GM12878 (cell line): Measurements from ENCODE around the gene GAP43. TPM values are rescaled to one million over a fixed set of nuclear protein-coding genes. Genes with fewer than 3 reads are reported as not detected.

Source experiments
- ATAC-seq: fragments of 200-7000 bp; cut with Tn5 transposase; 3 replicates; pipeline ENCODE4 v1.9.1; 2020; ENCODE audit warnings: mild to moderate bottlenecking, moderate library complexity
- BruUV-seq: library from RNA; stranded (reverse); fragments of 400-500 nt; replicated peaks from 2 replicates; lab custom pipeline; 2021; lab: Mats Ljungman, UMichigan
- CTCF ChIA-PET: fragments of 300-600 bp; sonication (Branson Sonifier 250); formaldehyde crosslinking; extraction: SDS; loops from one replicate; lab custom pipeline; 2021; ENCODE audit warnings: inconsistent platforms; lab: Yijun Ruan, JAX
- POLR2A ChIA-PET: fragments of 350-600 bp; formaldehyde crosslinking; extraction: SDS; loops from one replicate; lab custom pipeline; 2021; ENCODE audit warnings: inconsistent platforms; lab: Charles Lee
- RAD21 ChIA-PET: fragments of 300-600 bp; sonication (Branson Sonifier 250); formaldehyde crosslinking; loops from one replicate; lab custom pipeline; 2023; ENCODE audit warnings: antibody characterized with exemption; ENCODE audit not compliant: unreplicated experiment; lab: Charles Lee
- SMC1A ChIA-PET: fragments of 300-600 bp; sonication (Branson Sonifier 250); formaldehyde crosslinking; loops from one replicate; lab custom pipeline; 2023; ENCODE audit not compliant: unreplicated experiment, uncharacterized antibody; lab: Charles Lee
- DNase-seq: peaks from one replicate; pipeline ENCODE4 v3.0.0-alpha.2; 2011; ENCODE audit warnings: low read depth, low spot score
- FAIRE-seq: peaks from 3 replicates; lab custom pipeline; 2011; peaks lifted over from hg19 to GRCh38; lab: Jason Lieb, UNC
- H2AFZ ChIP-seq: 2 replicates; pipeline ENCODE4 v1.6.0; 2011; ENCODE audit warnings: low read depth, low read length, control low read depth; ENCODE audit not compliant: control insufficient read depth
- H3K27ac ChIP-seq: 2 replicates; pipeline ENCODE4 v1.5.1; 2011; ENCODE audit warnings: control low read depth; ENCODE audit not compliant: control insufficient read depth, insufficient read depth
- H3K27me3 ChIP-seq, 2 experiments: replicated peaks in 1 of 2; 2 replicates each; pipeline versions ENCODE4 v1.6.0 to v1.6.1; 2011; ENCODE audit warnings: low read length in 1 of 2; ENCODE audit not compliant: control insufficient read depth in 2 of 2, insufficient read depth in 2 of 2
- H3K36me3 ChIP-seq, 2 experiments: 2 replicates each; pipeline ENCODE4 v1.5.1; 2011; ENCODE audit warnings: low read length in 1 of 2; ENCODE audit not compliant: control insufficient read depth in 2 of 2, insufficient read depth in 2 of 2
- H3K4me1 ChIP-seq: 2 replicates; pipeline ENCODE4 v1.6.1; 2011; ENCODE audit warnings: mild to moderate bottlenecking, low read length, moderate library complexity, mixed read lengths; ENCODE audit not compliant: control insufficient read depth, insufficient read depth
- H3K4me2 ChIP-seq: 2 replicates; pipeline ENCODE4 v1.6.0; 2011; ENCODE audit warnings: control low read depth; ENCODE audit not compliant: control insufficient read depth, insufficient read depth
- H3K4me3 ChIP-seq: fragments of 200-600 bp; sonication (generic); 2 replicates; pipeline ENCODE4 v1.5.1; 2016
- H3K79me2 ChIP-seq: 2 replicates; pipeline ENCODE4 v1.6.0; 2011; ENCODE audit warnings: low read length; ENCODE audit not compliant: control insufficient read depth, insufficient read depth
- H3K9ac ChIP-seq: 2 replicates; pipeline ENCODE4 v1.8.0; 2011; ENCODE audit warnings: low read length, control low read depth, mixed read lengths; ENCODE audit not compliant: control insufficient read depth, insufficient read depth
- H3K9me3 ChIP-seq: replicated peaks from 3 replicates; pipeline ENCODE4 v1.5.1; 2011; ENCODE audit warnings: mild to moderate bottlenecking, low read length; ENCODE audit not compliant: control insufficient read depth, insufficient read depth
- H4K20me1 ChIP-seq: 2 replicates; pipeline ENCODE4 v1.6.0; 2011; ENCODE audit not compliant: control insufficient read depth, insufficient read depth
- ASH2L ChIP-seq: fragments of 300-600, 200-600 bp; sonication (generic); IDR thresholded peaks from 2 replicates; pipeline ENCODE4 v1.6.1; 2017; ENCODE audit warnings: low read depth, mild to moderate bottlenecking, borderline replicate concordance
- KLF5 ChIP-seq: fragments of 450-650 bp; IDR thresholded peaks from 2 replicates; pipeline ENCODE4 v1.6.1; 2014; ENCODE audit warnings: mild to moderate bottlenecking; ENCODE audit not compliant: partially characterized antibody
- RUNX3 ChIP-seq: IDR thresholded peaks from 2 replicates; pipeline ENCODE4 v1.6.1; 2012; ENCODE audit warnings: low read length, inconsistent platforms
- SPI1 ChIP-seq: IDR thresholded peaks from 2 replicates; pipeline ENCODE4 v1.6.1; 2011; ENCODE audit warnings: low read depth, mild to moderate bottlenecking, low read length, moderate library complexity, borderline replicate concordance; ENCODE audit not compliant: insufficient read depth
- WGBS: methylation state at CpG from one replicate; pipeline ENCODE4 v1.1.6; 2016; ENCODE audit warnings: low lambda C conversion rate; ENCODE audit not compliant: insufficient replicate concordance, insufficient coverage; ENCODE audit errors: missing lambda C conversion rate; 5-methylcytosine and 5-hydroxymethylcytosine counted together
- in situ Hi-C: fragments of 300-500 bp; cut with MboI; formaldehyde crosslinking; loops from 9 replicates; pipeline ENCODE4 v1.14.3; 2018; ENCODE audit warnings: mixed read lengths
- intact Hi-C: fragments of 100-400 bp; cut with micrococcal nuclease; formaldehyde crosslinking; loops from one replicate; pipeline ENCODE4 v1.14.2; 2022; ENCODE audit not compliant: unreplicated experiment
- polyA plus RNA-seq, 11 experiments: library from polyadenylated mRNA; depleted of rRNA in 4 of 11; unstranded in 6 of 11; stranded (reverse) in 5 of 11; fragments of >200 nt; fragmentation: Nextera tagmentation in 4 of 11; fragmentation: Illumina TruSeq in 1 of 11; extraction: Ambion mirVana in 4 of 11; extraction: Trizol in 1 of 11; gene quantifications; 1 replicate in 1 of 11; 2 replicates in 10 of 11; pipeline versions ENCODE4 v1.2.1 to v1.2.3, GENCODE V29; 2011 to 2016; ENCODE audit warnings: inconsistent platforms in 2 of 11, missing spikeins in 2 of 11, low read depth in 1 of 11
- total RNA-seq, 4 experiments: library from RNA; depleted of rRNA in 3 of 4; stranded (reverse); fragments of >200 nt in 3 of 4; fragmentation: Illumina TruSeq in 1 of 4; extraction: Trizol in 1 of 4; gene quantifications; 2 replicates each; pipeline versions ENCODE4 v1.2.1 to v1.2.3, GENCODE V29; 2013 to 2021
- TF ChIP-seq, protein P1 (sequence below): fragments of 450-650 bp; IDR thresholded peaks from 2 replicates; pipeline ENCODE4 v1.6.1; 2017; ENCODE audit warnings: mild to moderate bottlenecking

The GAP43 gene
- total and polyA plus RNA-seq, 10 of the 15 experiments (the other 5 are each of a cell fraction or from before 2014, with no cell fraction given), result 0.06 to 0.16 TPM; not detected in 8

DNA sequence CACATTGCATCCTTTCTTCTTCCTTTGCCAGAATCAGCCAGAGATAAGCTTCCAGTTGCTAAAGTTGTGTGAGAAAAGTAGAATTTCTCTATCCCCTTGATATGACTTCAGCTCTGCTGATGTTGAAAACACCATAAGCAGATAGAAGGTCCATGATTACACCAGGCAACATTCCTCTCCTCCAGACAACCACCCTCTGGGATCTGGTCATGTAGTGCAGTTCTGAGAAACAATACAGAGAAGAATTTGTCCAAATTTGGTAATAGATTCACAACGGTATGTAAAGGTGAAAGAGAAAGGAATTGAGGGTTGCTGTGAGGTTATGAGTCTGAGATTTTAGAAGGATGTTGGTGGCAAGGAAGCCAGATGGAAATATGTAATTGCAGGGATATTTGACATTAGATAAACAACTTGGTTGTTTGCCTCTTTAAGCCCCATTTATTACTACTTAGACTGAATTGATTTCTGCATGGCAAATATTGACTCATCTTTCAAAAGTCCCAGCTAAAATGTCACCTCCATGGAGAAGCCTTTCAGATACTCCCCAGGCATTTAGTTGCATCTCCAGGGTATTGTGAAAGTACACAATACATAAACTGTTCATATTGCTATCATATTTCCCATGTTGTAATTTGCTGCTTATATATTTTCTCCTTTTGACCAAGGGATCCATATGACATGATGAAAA is 134.9 kb downstream of the GAP43 start:
- POLR2A ChIA-PET, result no interaction called here
- Histone ChIP-seq H3K79me2 (no peaks in the 10 kb centered on the region), H3K27ac (no peak overlapping the region), H3K4me2 (no peak overlapping the region), H3K9me3 (no peaks in the 10 kb centered on the region), H2AFZ (no peak overlapping the region), H3K4me3 (no peak overlapping the region), H3K27me3 (no peaks in the 10 kb centered on the region), H3K9ac (no peak overlapping the region)
- RAD21 ChIA-PET, result no interaction called here
- no peak for DNase-seq
- intact Hi-C loops, result no loop called here
- no peak for FAIRE-seq
- WGBS, result 0% methylated on average over 1 of the region's 1 CpG
- BruUV-seq, result no TSS peak
- no peak for ATAC-seq
- CTCF ChIA-PET, result no interaction called here
- TF ChIP-seq KLF5, result no peak
- no peak for TF ChIP-seq SPI1
- TF ChIP-seq ASH2L, result no peak
- TF ChIP-seq, protein P1, sequence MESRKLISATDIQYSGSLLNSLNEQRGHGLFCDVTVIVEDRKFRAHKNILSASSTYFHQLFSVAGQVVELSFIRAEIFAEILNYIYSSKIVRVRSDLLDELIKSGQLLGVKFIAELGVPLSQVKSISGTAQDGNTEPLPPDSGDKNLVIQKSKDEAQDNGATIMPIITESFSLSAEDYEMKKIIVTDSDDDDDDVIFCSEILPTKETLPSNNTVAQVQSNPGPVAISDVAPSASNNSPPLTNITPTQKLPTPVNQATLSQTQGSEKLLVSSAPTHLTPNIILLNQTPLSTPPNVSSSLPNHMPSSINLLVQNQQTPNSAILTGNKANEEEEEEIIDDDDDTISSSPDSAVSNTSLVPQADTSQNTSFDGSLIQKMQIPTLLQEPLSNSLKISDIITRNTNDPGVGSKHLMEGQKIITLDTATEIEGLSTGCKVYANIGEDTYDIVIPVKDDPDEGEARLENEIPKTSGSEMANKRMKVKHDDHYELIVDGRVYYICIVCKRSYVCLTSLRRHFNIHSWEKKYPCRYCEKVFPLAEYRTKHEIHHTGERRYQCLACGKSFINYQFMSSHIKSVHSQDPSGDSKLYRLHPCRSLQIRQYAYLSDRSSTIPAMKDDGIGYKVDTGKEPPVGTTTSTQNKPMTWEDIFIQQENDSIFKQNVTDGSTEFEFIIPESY, result no peak
- TF ChIP-seq RUNX3, result no peak
- TF ChIP-seq, all 136 proteins: peak for 0
- SMC1A ChIA-PET, result no interaction called here
- no peaks in the 10 kb centered on the region for H3K36me3 ChIP-seq
- in situ Hi-C loops, result no loop called here
- H3K4me1 ChIP-seq, result no peaks in the 10 kb centered on the region
- H4K20me1 ChIP-seq, result no peaks in the 10 kb centered on the region
